SH-SY5Y (cell line): ENCODE results near the gene CACNG7.

Source experiments
- GATA2 ChIP-seq: IDR thresholded peaks from 2 replicates; pipeline ENCODE4 v1.6.1; 2011; ENCODE audit warnings: mild to moderate bottlenecking, low read depth, low read length
- GATA3 ChIP-seq: IDR thresholded peaks from 2 replicates; pipeline ENCODE4 v1.6.1; 2011; ENCODE audit warnings: low read depth, mild to moderate bottlenecking, low read length, moderate library complexity

DNA sequence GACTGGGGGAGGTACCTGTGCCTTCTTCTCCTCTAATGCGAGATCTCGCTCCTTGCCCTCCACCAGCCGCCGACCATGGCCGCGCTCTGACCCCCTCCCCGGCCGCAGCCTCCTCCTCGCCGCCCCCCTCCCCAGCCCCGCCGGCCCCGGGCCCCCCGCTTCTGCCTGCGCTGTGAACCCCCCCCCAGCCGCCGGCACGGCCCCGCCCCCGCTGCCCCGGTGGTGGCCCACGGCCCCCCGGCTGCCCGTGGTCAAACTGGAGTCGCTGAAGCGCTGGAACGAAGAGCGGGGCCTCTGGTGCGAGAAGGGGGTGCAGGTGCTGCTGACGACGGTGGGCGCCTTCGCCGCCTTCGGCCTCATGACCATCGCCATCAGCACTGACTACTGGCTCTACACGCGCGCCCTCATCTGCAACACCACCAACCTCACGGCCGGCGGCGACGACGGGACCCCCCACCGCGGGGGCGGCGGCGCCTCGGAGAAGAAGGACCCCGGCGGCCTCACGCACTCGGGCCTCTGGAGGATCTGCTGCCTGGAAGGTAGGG, 53.9 kb downstream of the CACNG7 start, which contains the start of gene CACNG8:
- no peak for TF ChIP-seq GATA2
- TF ChIP-seq GATA3 = no peak
